Measurements from ENCODE around the gene DPP6.
"Not testable (repeated sequence)": the region's sequence is repeated elsewhere in the genome, so short reads cannot be mapped to it uniquely, and the experiment has no call there.

Gene DPP6

GRCh38 chr7:154910977-154911376 lies 858.8 kb downstream of the DPP6 start:
- no peak for DNase-seq (ENCODE audit: low spot score)

- DNase-seq (ENCODE audit: low spot score): no peak
Observed at GRCh38 chr7:154911411-154911810, 859.2 kb downstream of the DPP6 start.

- no peak for DNase-seq (ENCODE audit: low spot score)
Observed at GRCh38 chr7:154911862-154912455, 859.8 kb downstream of the DPP6 start.

GRCh38 chr7:154912871-154913637 lies 860.9 kb downstream of the DPP6 start:
- DNase-seq (ENCODE audit: low spot score): no peak

GRCh38 chr7:154913638-154914307 lies 861.6 kb downstream of the DPP6 start:
- DNase-seq (ENCODE audit: low spot score): peak; percentile 16

GRCh38 chr7:154914308-154914995 lies 862.3 kb downstream of the DPP6 start:
- no peak for DNase-seq (ENCODE audit: low spot score)

- DNase-seq (ENCODE audit: low spot score): no peak
Observed at GRCh38 chr7:154914996-154915380, 862.8 kb downstream of the DPP6 start.

- no peak for DNase-seq (ENCODE audit: low spot score)
Observed at GRCh38 chr7:154915600-154915999, 863.4 kb downstream of the DPP6 start.

GRCh38 chr7:154916381-154916780 lies 864.2 kb downstream of the DPP6 start:
- no peak for DNase-seq (ENCODE audit: low spot score)

- DNase-seq (ENCODE audit: low spot score): no peak
Observed at GRCh38 chr7:154916856-154917807, 864.9 kb downstream of the DPP6 start.

GRCh38 chr7:154917808-154918160 lies 865.6 kb downstream of the DPP6 start:
- no peak for DNase-seq (ENCODE audit: low spot score)

- DNase-seq (ENCODE audit: low spot score): no peak
Observed at GRCh38 chr7:154918266-154918665, 866.1 kb downstream of the DPP6 start.

- no peak for DNase-seq (ENCODE audit: low spot score)
Observed at GRCh38 chr7:154918741-154919140, 866.5 kb downstream of the DPP6 start.

- no peak for DNase-seq (ENCODE audit: low spot score)
Observed at GRCh38 chr7:154919344-154920225, 867.4 kb downstream of the DPP6 start.

GRCh38 chr7:154922472-154922871 lies 870.3 kb downstream of the DPP6 start:
- DNase-seq (ENCODE audit: low spot score): not testable (repeated sequence)

GRCh38 chr7:154927624-154928125 lies 875.5 kb downstream of the DPP6 start:
- peak; percentile 54 for DNase-seq (ENCODE audit: low spot score)

- DNase-seq (ENCODE audit: low spot score): peak; percentile 81
Observed at GRCh38 chr7:154928136-154929005, 876.2 kb downstream of the DPP6 start.

- DNase-seq (ENCODE audit: low spot score): peak; percentile 1
Observed at GRCh38 chr7:154929006-154929726, 877.0 kb downstream of the DPP6 start.

GRCh38 chr7:154931906-154932305 lies 879.7 kb downstream of the DPP6 start:
- no peak for DNase-seq (ENCODE audit: low spot score)

Measured in COLO829 (cell line).